MM.1S (cell line): Measurements from ENCODE around the gene SH2D1B.

Source experiments
- DNase-seq: peaks from one replicate; pipeline ENCODE4 v3.0.0-alpha.2; 2015
- H2AFZ ChIP-seq: fragments of 300-600 bp; sonication (generic); 2 replicates; pipeline ENCODE4 v1.6.0; 2016; ENCODE audit warnings: antibody characterized with exemption, low read length
- H3F3A ChIP-seq: fragments of 300-600 bp; sonication (generic); 2 replicates; pipeline ENCODE4 v1.6.1; 2016; ENCODE audit warnings: mild to moderate bottlenecking, antibody characterized with exemption, low read length, moderate library complexity, mixed read lengths; ENCODE audit not compliant: insufficient read depth
- H3K27ac ChIP-seq: fragments of 300-600 bp; sonication (generic); 2 replicates; pipeline ENCODE4 v1.5.1; 2016; ENCODE audit warnings: mild to moderate bottlenecking, low read length
- H3K27me3 ChIP-seq: fragments of 300-600 bp; sonication (generic); replicated peaks from 2 replicates; pipeline ENCODE4 v1.6.0; 2016; ENCODE audit warnings: low read length; ENCODE audit not compliant: insufficient read depth
- H3K36me3 ChIP-seq: fragments of 300-600 bp; sonication (generic); replicated peaks from 2 replicates; pipeline ENCODE4 v1.6.1; 2016; ENCODE audit warnings: mild to moderate bottlenecking, low read length, mixed read lengths; ENCODE audit not compliant: insufficient read depth
- H3K4me1 ChIP-seq: fragments of 300-600 bp; sonication (generic); 2 replicates; pipeline ENCODE4 v1.6.1; 2016; ENCODE audit warnings: low read length, mixed read lengths
- H3K4me2 ChIP-seq: fragments of 300-600 bp; sonication (generic); 2 replicates; pipeline ENCODE4 v1.6.0; 2016; ENCODE audit warnings: low read depth, low read length
- H3K4me3 ChIP-seq: fragments of 300-600 bp; sonication (generic); 2 replicates; pipeline ENCODE4 v1.5.1; 2016; ENCODE audit warnings: low read length, mixed read lengths
- H3K79me2 ChIP-seq: fragments of 300-600 bp; sonication (generic); 2 replicates; pipeline ENCODE4 v1.6.1; 2016; ENCODE audit warnings: mixed run types, low read length, mixed read lengths
- H3K9ac ChIP-seq: fragments of 300-600 bp; sonication (generic); 2 replicates; pipeline ENCODE4 v1.6.1; 2016; ENCODE audit warnings: low read length, mixed read lengths
- H3K9me2 ChIP-seq: fragments of 300-600 bp; sonication (generic); replicated peaks from 2 replicates; pipeline ENCODE4 v1.6.1; 2016; ENCODE audit warnings: mild to moderate bottlenecking, low read length, mixed read lengths; ENCODE audit not compliant: insufficient read depth
- H3K9me3 ChIP-seq: fragments of 300-600 bp; sonication (generic); replicated peaks from 2 replicates; pipeline ENCODE4 v1.6.1; 2016; ENCODE audit warnings: mild to moderate bottlenecking, low read length, mixed read lengths; ENCODE audit not compliant: insufficient read depth
- H4K20me1 ChIP-seq: fragments of 300-600 bp; sonication (generic); 2 replicates; pipeline ENCODE4 v1.6.1; 2016; ENCODE audit warnings: mild to moderate bottlenecking, low read length, moderate library complexity, mixed read lengths; ENCODE audit not compliant: insufficient read depth
- EZH2 ChIP-seq: fragments of 300-600 bp; sonication (generic); optimal IDR thresholded peaks from 2 replicates; pipeline ENCODE3; 2017; ENCODE audit warnings: low read depth, mild to moderate bottlenecking, antibody characterized with exemption, low read length, mixed read lengths
- EZH2phosphoT487 ChIP-seq: fragments of 300-600 bp; sonication (generic); IDR thresholded peaks from 2 replicates; pipeline ENCODE4 v1.6.1; 2018; ENCODE audit warnings: antibody characterized with exemption, low read length
- TF ChIP-seq, protein P1 (sequence below): fragments of 300-600 bp; sonication (generic); IDR thresholded peaks from 2 replicates; pipeline ENCODE4 v1.5.1; 2016; ENCODE audit warnings: antibody characterized with exemption, low read length, mixed read lengths

SH2D1B gene

DNA sequence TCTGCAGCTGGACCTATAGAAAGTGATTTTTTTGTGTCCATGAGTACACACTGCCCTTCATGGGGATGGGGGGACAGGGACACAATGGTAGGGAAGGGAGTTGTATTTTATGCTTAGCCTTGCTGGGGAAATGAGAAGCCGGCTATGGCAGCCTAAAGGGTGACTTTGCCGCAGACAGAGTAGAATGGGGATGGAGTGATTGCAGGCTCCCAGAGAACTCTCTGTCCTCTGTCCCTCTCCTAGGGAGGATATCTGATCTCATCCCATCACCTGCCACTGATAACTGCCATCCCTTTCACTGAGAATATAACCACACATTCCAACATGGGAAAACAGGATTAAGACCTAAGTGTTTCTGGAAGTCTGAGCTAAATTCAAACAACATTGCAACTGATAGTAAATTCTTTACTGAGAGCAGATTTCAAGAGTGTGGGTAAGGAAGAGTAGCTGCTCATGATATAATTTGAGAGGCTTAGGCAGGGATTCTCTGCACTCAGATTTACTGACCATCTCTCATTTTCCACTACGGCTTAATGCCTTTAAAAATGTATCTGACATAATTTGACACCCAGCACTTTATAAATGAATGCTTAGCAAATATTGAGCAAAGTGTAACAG lies 13.9 kb downstream of the SH2D1B start:
- H3K9me2 ChIP-seq, result no peaks in the 10 kb centered on the region
- TF ChIP-seq EZH2phosphoT487 (no peak), EZH2 (no peak)
- TF ChIP-seq, protein P1, sequence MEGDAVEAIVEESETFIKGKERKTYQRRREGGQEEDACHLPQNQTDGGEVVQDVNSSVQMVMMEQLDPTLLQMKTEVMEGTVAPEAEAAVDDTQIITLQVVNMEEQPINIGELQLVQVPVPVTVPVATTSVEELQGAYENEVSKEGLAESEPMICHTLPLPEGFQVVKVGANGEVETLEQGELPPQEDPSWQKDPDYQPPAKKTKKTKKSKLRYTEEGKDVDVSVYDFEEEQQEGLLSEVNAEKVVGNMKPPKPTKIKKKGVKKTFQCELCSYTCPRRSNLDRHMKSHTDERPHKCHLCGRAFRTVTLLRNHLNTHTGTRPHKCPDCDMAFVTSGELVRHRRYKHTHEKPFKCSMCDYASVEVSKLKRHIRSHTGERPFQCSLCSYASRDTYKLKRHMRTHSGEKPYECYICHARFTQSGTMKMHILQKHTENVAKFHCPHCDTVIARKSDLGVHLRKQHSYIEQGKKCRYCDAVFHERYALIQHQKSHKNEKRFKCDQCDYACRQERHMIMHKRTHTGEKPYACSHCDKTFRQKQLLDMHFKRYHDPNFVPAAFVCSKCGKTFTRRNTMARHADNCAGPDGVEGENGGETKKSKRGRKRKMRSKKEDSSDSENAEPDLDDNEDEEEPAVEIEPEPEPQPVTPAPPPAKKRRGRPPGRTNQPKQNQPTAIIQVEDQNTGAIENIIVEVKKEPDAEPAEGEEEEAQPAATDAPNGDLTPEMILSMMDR, result no peak
- no peaks in the 10 kb centered on the region for H3K27me3 ChIP-seq
- no peak overlapping the region for H3K27ac ChIP-seq
- H3K9me3 ChIP-seq, result no peaks in the 10 kb centered on the region
- no peak overlapping the region for H3K4me3 ChIP-seq
- no peaks in the 10 kb centered on the region for H3K4me1 ChIP-seq
- no peak overlapping the region for H2AFZ ChIP-seq
- H3K79me2 ChIP-seq, result no peaks in the 10 kb centered on the region
- H3K4me2 ChIP-seq, result no peak overlapping the region
- DNase-seq, result no peak
- no peaks in the 10 kb centered on the region for H3K36me3 ChIP-seq
- H4K20me1 ChIP-seq, result no peaks in the 10 kb centered on the region
- no peaks in the 10 kb centered on the region for H3F3A ChIP-seq
- H3K9ac ChIP-seq, result no peak overlapping the region

DNA sequence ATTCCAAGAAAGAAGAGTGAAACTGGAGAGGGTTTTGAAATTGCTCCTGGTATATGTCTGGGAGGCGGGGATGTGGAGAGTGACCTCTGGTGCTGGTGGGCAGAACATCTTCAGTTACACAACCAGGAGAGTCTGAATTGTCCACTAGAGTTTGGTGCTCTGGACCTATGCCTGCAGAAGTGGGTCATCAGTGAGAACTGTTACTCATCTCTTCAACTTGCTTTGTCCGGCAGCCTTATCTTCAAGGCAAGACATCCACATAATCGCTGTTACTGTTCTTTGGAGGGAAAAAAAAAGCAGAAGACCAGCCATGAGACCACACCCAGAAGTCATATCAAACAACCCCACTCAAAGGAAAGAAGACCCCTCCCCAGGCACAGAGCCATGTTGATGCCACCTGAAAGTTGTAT lies 14.9 kb downstream of the SH2D1B start:
- DNase-seq, result no peak
- Histone ChIP-seq H3K4me1 (no peaks in the 10 kb centered on the region), H3K9me2 (no peaks in the 10 kb centered on the region), H4K20me1 (no peaks in the 10 kb centered on the region), H2AFZ (no peak overlapping the region), H3K4me2 (no peak overlapping the region), H3K27me3 (no peaks in the 10 kb centered on the region), H3K9me3 (no peaks in the 10 kb centered on the region), H3K4me3 (no peak overlapping the region), H3K36me3 (no peaks in the 10 kb centered on the region), H3F3A (no peaks in the 10 kb centered on the region), H3K79me2 (no peaks in the 10 kb centered on the region), H3K27ac (no peak overlapping the region), H3K9ac (no peak overlapping the region)
- TF ChIP-seq, protein P1, result no peak
- TF ChIP-seq EZH2phosphoT487, result no peak
- TF ChIP-seq EZH2, result no peak

DNA sequence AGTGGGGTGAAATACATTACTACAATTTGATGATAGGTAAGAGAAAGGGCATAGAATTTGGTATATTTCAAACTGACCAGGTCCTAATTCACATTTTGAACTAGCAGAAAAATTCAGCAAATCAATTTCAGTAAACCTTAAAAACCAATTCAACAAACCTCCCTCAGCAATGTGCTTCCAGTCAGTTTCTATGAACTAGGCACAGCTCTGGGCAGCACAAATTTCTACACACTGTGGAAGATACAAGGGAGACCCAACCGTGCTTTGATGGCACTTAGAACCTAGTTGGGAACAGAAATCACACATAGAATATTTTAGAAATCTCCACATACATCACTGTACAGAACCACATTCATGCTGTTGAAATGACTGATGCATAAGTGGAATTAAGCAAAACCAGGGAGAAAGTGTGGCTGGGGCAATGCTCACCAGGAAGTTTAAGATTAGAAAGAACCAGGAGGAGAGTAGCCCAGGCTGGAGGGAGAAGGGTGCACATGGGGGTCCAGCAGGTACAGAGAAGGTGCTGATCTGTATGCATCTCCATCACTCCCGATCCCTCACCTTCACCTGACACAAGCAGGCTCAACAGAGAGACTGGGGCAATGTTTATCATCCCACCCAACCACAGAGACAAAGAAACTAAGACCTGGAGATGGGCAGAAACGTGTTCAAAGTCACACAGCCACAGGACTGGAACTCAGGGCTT lies 15.6 kb downstream of the SH2D1B start:
- Histone ChIP-seq H3K27ac (no peak overlapping the region), H3F3A (no peaks in the 10 kb centered on the region), H4K20me1 (no peaks in the 10 kb centered on the region), H2AFZ (no peak overlapping the region), H3K4me3 (no peak overlapping the region), H3K79me2 (no peaks in the 10 kb centered on the region), H3K36me3 (no peaks in the 10 kb centered on the region), H3K9me2 (no peaks in the 10 kb centered on the region), H3K9ac (no peak overlapping the region), H3K4me1 (no peaks in the 10 kb centered on the region), H3K9me3 (no peaks in the 10 kb centered on the region), H3K27me3 (no peaks in the 10 kb centered on the region), H3K4me2 (no peak overlapping the region)
- TF ChIP-seq, protein P1, result no peak
- TF ChIP-seq EZH2 (no peak), EZH2phosphoT487 (no peak)
- DNase-seq, result no peak
